NCI-H82 treated with DMSO at 0.1 percent for 48 hours (cell line): Measurements from ENCODE around the gene TBC1D3D.
"Not testable (repeated sequence)": the region's sequence is repeated elsewhere in the genome, so short reads cannot be mapped to it uniquely, and the experiment has no call there.

Experiments used
- DNase-seq: peaks from one replicate; lab custom pipeline; 2025; ENCODE audit not compliant: unreplicated experiment; lab: John Stamatoyannopoulos, UW

Gene TBC1D3D

DNA sequence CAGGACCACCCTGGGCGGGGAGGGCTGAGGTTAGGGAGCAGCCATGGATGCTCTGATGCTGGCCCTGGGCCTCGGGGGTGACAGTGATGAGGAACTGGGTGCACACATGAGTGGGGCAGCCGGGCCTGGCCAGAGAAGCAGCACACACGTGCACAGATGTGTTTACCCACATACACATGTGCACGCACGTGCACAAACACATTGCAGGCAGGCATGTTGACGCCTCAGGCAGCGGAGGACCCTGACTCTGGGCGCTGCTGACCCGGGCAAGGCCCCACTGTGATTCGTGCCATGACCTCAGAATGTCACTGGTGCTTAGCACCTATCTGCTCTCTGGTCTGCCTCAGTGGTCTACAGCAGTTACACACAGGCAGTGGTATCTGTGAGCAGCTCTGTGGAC, at the start of gene TBC1D3D:
TBC1D3D (plus strand) TSS at position 301 of the 400 bp plus-strand sequence. CDS start 1,585 bp downstream, outside the sequence.
- not testable (repeated sequence) for DNase-seq

DNA sequence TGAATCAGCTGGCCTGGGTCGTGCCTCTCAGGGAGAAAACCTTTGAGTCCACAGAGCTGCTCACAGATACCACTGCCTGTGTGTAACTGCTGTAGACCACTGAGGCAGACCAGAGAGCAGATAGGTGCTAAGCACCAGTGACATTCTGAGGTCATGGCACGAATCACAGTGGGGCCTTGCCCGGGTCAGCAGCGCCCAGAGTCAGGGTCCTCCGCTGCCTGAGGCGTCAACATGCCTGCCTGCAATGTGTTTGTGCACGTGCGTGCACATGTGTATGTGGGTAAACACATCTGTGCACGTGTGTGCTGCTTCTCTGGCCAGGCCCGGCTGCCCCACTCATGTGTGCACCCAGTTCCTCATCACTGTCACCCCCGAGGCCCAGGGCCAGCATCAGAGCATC, 14.8 kb upstream of the TBC1D3D start, which contains the start of gene TBC1D3L:
TBC1D3L (minus strand) TSS at position 101 of the 400 bp plus-strand sequence. CDS start 1,540 bp downstream, outside the sequence.
- not testable (repeated sequence) for DNase-seq
